ENCODE results near the gene MEP1B.
"Not testable (repeated sequence)": the region's sequence is repeated elsewhere in the genome, so short reads cannot be mapped to it uniquely, and the experiment has no call there.

MEP1B gene

GRCh38 chr18:32200766-32201165 lies 10.9 kb downstream of the MEP1B start:
- Histone ChIP-seq H3K27ac (no peak overlapping the region), H3K4me3 (no peak overlapping the region), H3K9ac (no peak overlapping the region), H4K20me1 (no peaks in the 10 kb centered on the region), H3K4me2 (no peak overlapping the region), H3K36me3 (no peaks in the 10 kb centered on the region), H3K27me3 (no peaks in the 10 kb centered on the region), H3K9me3 (replicated peaks in 1 of 11) (no peaks in the 10 kb centered on the region), H3K4me1 (no peaks in the 10 kb centered on the region)
- no peak for TF ChIP-seq Cebpa-rat (IDR thresholded peaks at IDR 0.05)

- Histone ChIP-seq H3K9me3 (replicated peaks in 1 of 11) (no peaks in the 10 kb centered on the region), H3K9ac (no peak overlapping the region), H3K36me3 (no peaks in the 10 kb centered on the region), H3K4me1 (no peaks in the 10 kb centered on the region), H3K27ac (no peak overlapping the region), H4K20me1 (no peaks in the 10 kb centered on the region), H3K27me3 (no peaks in the 10 kb centered on the region), H3K4me2 (no peak overlapping the region), H3K4me3 (no peak overlapping the region)
- TF ChIP-seq Cebpa-rat (IDR thresholded peaks at IDR 0.05) = no peak
Observed at GRCh38 chr18:32201948-32202672, 12.3 kb downstream of the MEP1B start.

- no peaks in the 10 kb centered on the region for H3K27me3 ChIP-seq
- no peak overlapping the region for H3K9ac ChIP-seq
- H3K36me3 ChIP-seq = no peaks in the 10 kb centered on the region
- no peaks in the 10 kb centered on the region for H3K4me1 ChIP-seq
- H3K27ac ChIP-seq = no peak overlapping the region
- no peaks in the 10 kb centered on the region for H4K20me1 ChIP-seq
- TF ChIP-seq Cebpa-rat (IDR thresholded peaks at IDR 0.05) = no peak
- no peak overlapping the region for H3K4me2 ChIP-seq
- H3K9me3 ChIP-seq (replicated peaks in 1 of 11) = no peaks in the 10 kb centered on the region
- H3K4me3 ChIP-seq = no peak overlapping the region
Observed at GRCh38 chr18:32208023-32208422, 18.2 kb downstream of the MEP1B start.

- Histone ChIP-seq H3K4me1 (no peaks in the 10 kb centered on the region), H3K9me3 (replicated peaks in 1 of 11) (no peaks in the 10 kb centered on the region), H3K4me2 (no peak overlapping the region), H4K20me1 (no peaks in the 10 kb centered on the region), H3K36me3 (no peaks in the 10 kb centered on the region), H3K4me3 (no peak overlapping the region), H3K27ac (no peak overlapping the region), H3K9ac (no peak overlapping the region), H3K27me3 (no peaks in the 10 kb centered on the region)
- TF ChIP-seq Cebpa-rat (IDR thresholded peaks at IDR 0.05) = no peak
Observed at GRCh38 chr18:32208577-32208976, 18.7 kb downstream of the MEP1B start.

GRCh38 chr18:32209685-32210445 lies 20.0 kb downstream of the MEP1B start:
- no peaks in the 10 kb centered on the region for H3K27me3 ChIP-seq
- no peaks in the 10 kb centered on the region for H3K9me3 ChIP-seq (replicated peaks in 1 of 11)
- H4K20me1 ChIP-seq = no peaks in the 10 kb centered on the region
- no peak overlapping the region for H3K9ac ChIP-seq
- no peak for TF ChIP-seq Cebpa-rat (IDR thresholded peaks at IDR 0.05)
- no peak overlapping the region for H3K27ac ChIP-seq
- H3K36me3 ChIP-seq = no peaks in the 10 kb centered on the region
- no peaks in the 10 kb centered on the region for H3K4me1 ChIP-seq
- H3K4me3 ChIP-seq = no peak overlapping the region
- H3K4me2 ChIP-seq = no peak overlapping the region

- no peaks in the 10 kb centered on the region for H3K27me3 ChIP-seq
- H4K20me1 ChIP-seq = no peaks in the 10 kb centered on the region
- H3K27ac ChIP-seq = no peak overlapping the region
- H3K36me3 ChIP-seq = no peaks in the 10 kb centered on the region
- no peak for TF ChIP-seq Cebpa-rat (IDR thresholded peaks at IDR 0.05)
- H3K4me2 ChIP-seq = no peak overlapping the region
- no peak overlapping the region for H3K4me3 ChIP-seq
- no peaks in the 10 kb centered on the region for H3K4me1 ChIP-seq
- no peaks in the 10 kb centered on the region for H3K9me3 ChIP-seq (replicated peaks in 1 of 11)
- no peak overlapping the region for H3K9ac ChIP-seq
Observed at GRCh38 chr18:32213693-32214092, 23.9 kb downstream of the MEP1B start.

- Histone ChIP-seq H3K27ac (no peak overlapping the region), H3K9me3 (replicated peaks in 1 of 11) (no peaks in the 10 kb centered on the region), H3K9ac (no peak overlapping the region), H3K27me3 (no peaks in the 10 kb centered on the region), H3K36me3 (no peaks in the 10 kb centered on the region), H3K4me2 (no peak overlapping the region), H3K4me3 (no peak overlapping the region), H3K4me1 (no peaks in the 10 kb centered on the region), H4K20me1 (no peaks in the 10 kb centered on the region)
- no peak for TF ChIP-seq Cebpa-rat (IDR thresholded peaks at IDR 0.05)
Observed at GRCh38 chr18:32216390-32216789, 26.6 kb downstream of the MEP1B start.

GRCh38 chr18:32219431-32220018 lies 29.7 kb downstream of the MEP1B start:
- Histone ChIP-seq H3K27me3 (no peaks in the 10 kb centered on the region), H3K4me3 (no peak overlapping the region), H3K9ac (no peak overlapping the region), H3K4me2 (no peak overlapping the region), H3K36me3 (no peaks in the 10 kb centered on the region), H3K4me1 (no peaks in the 10 kb centered on the region), H3K9me3 (replicated peaks in 1 of 11) (no peaks in the 10 kb centered on the region), H3K27ac (no peak overlapping the region), H4K20me1 (no peaks in the 10 kb centered on the region)
- no peak for TF ChIP-seq Cebpa-rat (IDR thresholded peaks at IDR 0.05)

- H3K36me3 ChIP-seq = not testable (repeated sequence)
Observed at GRCh38 chr18:32233348-32233747, 43.5 kb downstream of the MEP1B start.

GRCh38 chr18:32237049-32237448 lies 47.2 kb downstream of the MEP1B start:
- Histone ChIP-seq H3K4me3 (no peak overlapping the region), H3K27me3 (no peaks in the 10 kb centered on the region), H3K36me3 (no peaks in the 10 kb centered on the region), H3K27ac (no peak overlapping the region), H4K20me1 (no peaks in the 10 kb centered on the region), H3K9ac (no peak overlapping the region), H3K9me3 (replicated peaks in 1 of 11) (peaks cover 0 to 8% (median 0%) of the 10 kb centered on the region in 11 experiments; a peak in 1 of 22 replicates), H3K4me2 (no peak overlapping the region), H3K4me1 (no peaks in the 10 kb centered on the region)
- no peak for TF ChIP-seq Cebpa-rat (IDR thresholded peaks at IDR 0.05)

More at GRCh38 chr18:32233348-32233747, 43.5 kb downstream of the MEP1B start:
- not testable (repeated sequence) for H3K27me3 ChIP-seq; H3K4me3 ChIP-seq; H3K9ac ChIP-seq; H4K20me1 ChIP-seq; H3K4me1 ChIP-seq; H3K27ac ChIP-seq; H3K4me2 ChIP-seq; H3K9me3 ChIP-seq (replicated peaks in 1 of 11)

Measured in BLaER1 treated with 17β-estradiol and CSF1 and Interleukin-3, amounts not matched to agents 10 nM and 100 nM (cell line).